CD14-positive monocyte (primary cell): ENCODE measurements around the gene FHOD3. TPM values are rescaled to one million over a fixed set of nuclear protein-coding genes. Genes with fewer than 3 reads are reported as not detected.

Experiments
- DNase-seq, 3 donors: peaks; one replicate each; pipeline ENCODE4 v3.0.0-alpha.2; 2011 to 2022
- H2AFZ ChIP-seq: 2 replicates; pipeline ENCODE4 v1.6.0; 2012; ENCODE audit warnings: mild to moderate bottlenecking, low read depth, low read length, inconsistent platforms; ENCODE audit not compliant: insufficient read depth, poor library complexity, severe bottlenecking
- H3K27ac ChIP-seq, 2 donors: 1 replicate in 1 of 2; 2 replicates in 1 of 2; pipeline ENCODE4 v1.5.1; 2012 to 2013; ENCODE audit warnings: low read length in 2 of 2, control low read depth in 1 of 2, inconsistent platforms in 1 of 2, low read depth in 1 of 2, mild to moderate bottlenecking in 1 of 2
- H3K27me3 ChIP-seq, 2 donors: one replicate each; pipeline versions ENCODE4 v1.6.0 to v1.6.1; 2011 to 2013; ENCODE audit warnings: low read length in 2 of 2; ENCODE audit not compliant: control insufficient read depth in 2 of 2, insufficient read depth in 2 of 2
- H3K36me3 ChIP-seq, 2 donors: replicated peaks in 1 of 2; 1 replicate in 1 of 2; 2 replicates in 1 of 2; pipeline versions ENCODE4 v1.5.1 to v1.6.1; 2012 to 2013; ENCODE audit warnings: low read length in 2 of 2, control low read depth in 1 of 2, inconsistent platforms in 1 of 2, mild to moderate bottlenecking in 1 of 2; ENCODE audit not compliant: insufficient read depth in 2 of 2, control insufficient read depth in 1 of 2
- H3K4me1 ChIP-seq, 2 donors: 1 replicate in 1 of 2; 2 replicates in 1 of 2; pipeline versions ENCODE4 v1.5.1 to v1.6.1; 2012 to 2013; ENCODE audit warnings: low read length in 2 of 2, control low read depth in 1 of 2, inconsistent platforms in 1 of 2, mild to moderate bottlenecking in 1 of 2, moderate library complexity in 1 of 2; ENCODE audit not compliant: insufficient read depth in 2 of 2, control insufficient read depth in 1 of 2
- H3K4me2 ChIP-seq: replicated peaks from 2 replicates; pipeline ENCODE3; 2012; ENCODE audit warnings: low read length, moderate library complexity, mild to moderate bottlenecking; ENCODE audit not compliant: poor library complexity, severe bottlenecking; ENCODE audit errors: extremely low read depth
- H3K4me3 ChIP-seq, 3 experiments: fragments of 200-600 bp in 1 of 3; sonication (generic) in 1 of 3; replicated peaks in 1 of 3; 1 replicate in 2 of 3; 2 replicates in 1 of 3; pipeline ENCODE4 v1.5.1; 2011 to 2013; ENCODE audit warnings: low read length in 3 of 3, mild to moderate bottlenecking in 3 of 3, control low read depth in 2 of 3, low read depth in 2 of 3, inconsistent platforms in 1 of 3, moderate library complexity in 1 of 3
- H3K79me2 ChIP-seq: 2 replicates; pipeline ENCODE4 v1.6.0; 2012; ENCODE audit warnings: mild to moderate bottlenecking, control low read depth, inconsistent platforms, low read length, moderate library complexity; ENCODE audit not compliant: insufficient read depth
- H3K9ac ChIP-seq: 2 replicates; pipeline ENCODE4 v1.6.0; 2017; ENCODE audit warnings: low read length, mild to moderate bottlenecking; ENCODE audit not compliant: insufficient read depth, poor library complexity, severe bottlenecking
- H3K9me3 ChIP-seq, 2 donors: replicated peaks in 1 of 2; 1 replicate in 1 of 2; 2 replicates in 1 of 2; pipeline versions ENCODE4 v1.5.1 to v1.6.1; 2012 to 2013; ENCODE audit warnings: low read length in 2 of 2, control low read depth in 1 of 2; ENCODE audit not compliant: control insufficient read depth in 1 of 2, insufficient read depth in 1 of 2
- H4K20me1 ChIP-seq: 2 replicates; pipeline ENCODE4 v1.6.0; 2012; ENCODE audit warnings: mild to moderate bottlenecking, low read length, control low read depth, moderate library complexity; ENCODE audit not compliant: insufficient read depth
- H3K27ac Mint-ChIP-seq, 7 donors: one replicate each; pipeline ENCODE4 v1.8.0; 2020; ENCODE audit warnings: mild to moderate bottlenecking in 7 of 7, mixed read lengths in 7 of 7, moderate library complexity in 6 of 7, inconsistent platforms in 2 of 7
- H3K27me3 Mint-ChIP-seq, 3 donors: one replicate each; pipeline ENCODE4 v1.8.0; 2021 to 2022; ENCODE audit warnings: low read depth in 3 of 3, mild to moderate bottlenecking in 3 of 3, mixed read lengths in 3 of 3, moderate library complexity in 3 of 3, inconsistent platforms in 1 of 3
- H3K36me3 Mint-ChIP-seq, 2 donors: one replicate each; pipeline ENCODE4 v1.8.0; 2020; ENCODE audit warnings: mixed read lengths in 2 of 2, inconsistent platforms in 1 of 2, mild to moderate bottlenecking in 1 of 2
- H3K4me1 Mint-ChIP-seq: one replicate; pipeline ENCODE4 v1.8.0; 2020; ENCODE audit warnings: mild to moderate bottlenecking, mixed read lengths
- H3K4me3 Mint-ChIP-seq, 2 donors: one replicate each; pipeline ENCODE4 v1.8.0; 2020; ENCODE audit warnings: mild to moderate bottlenecking in 2 of 2, mixed read lengths in 2 of 2, moderate library complexity in 1 of 2
- H3K9me3 Mint-ChIP-seq, 7 donors: one replicate each; pipeline ENCODE4 v1.8.0; 2020 to 2022; ENCODE audit warnings: mixed read lengths in 7 of 7, mild to moderate bottlenecking in 6 of 7, moderate library complexity in 6 of 7, inconsistent platforms in 2 of 7
- CTCF ChIP-seq: fragments of 200-600 bp; IDR thresholded peaks from one replicate; pipeline ENCODE4 v1.8.0; 2022; ENCODE audit warnings: antibody characterized with exemption, mild to moderate bottlenecking
- WGBS: methylation state at CpG from one replicate; pipeline ENCODE4 v1.1.5; 2013; ENCODE audit warnings: missing lambda C conversion rate; ENCODE audit not compliant: insufficient coverage; 5-methylcytosine and 5-hydroxymethylcytosine counted together
- intact Hi-C, 2 donors: fragments of 100-400 bp; cut with micrococcal nuclease; formaldehyde crosslinking; loops; one replicate each; pipeline versions ENCODE4 v1.15.0 to v1.15.1; 2023
- polyA plus RNA-seq, 3 donors: library from polyadenylated mRNA; depleted of rRNA in 1 of 3; unstranded in 2 of 3; stranded (reverse) in 1 of 3; fragments of 300-500 nt in 2 of 3; fragments of >200 nt in 1 of 3; fragmentation: Illumina TruSeq in 2 of 3; gene quantifications; 1 replicate in 2 of 3; 2 replicates in 1 of 3; pipeline ENCODE4 v1.2.3, GENCODE V29; 2012 to 2021

The FHOD3 gene
- polyA plus RNA-seq, 3 donors, result not detected

- Histone ChIP-seq H3K4me3 (no peak overlapping the region), H2AFZ (no peak overlapping the region), H3K27me3 (no peaks in the 10 kb centered on the region), H4K20me1 (no peaks in the 10 kb centered on the region), H3K27ac (no peak overlapping the region), H3K79me2 (no peaks in the 10 kb centered on the region), H3K9ac (no peak overlapping the region), H3K9me3 (no peaks in the 10 kb centered on the region), H3K4me1 (no peaks in the 10 kb centered on the region), H3K4me2 (no peak overlapping the region), H3K36me3 (no peaks in the 10 kb centered on the region)
- no peak overlapping the region for H3K4me3 Mint-ChIP-seq
- H3K9me3 Mint-ChIP-seq, result peaks cover 0 to 3% (median 0%) of the 10 kb centered on the region in 7 donors
- 80% methylated on average over 2 of the region's 3 CpGs for WGBS
- H3K27ac Mint-ChIP-seq, result no peak overlapping the region
- no peaks in the 10 kb centered on the region for H3K4me1 Mint-ChIP-seq
- TF ChIP-seq CTCF, result no peak
- no peak for DNase-seq
- no peaks in the 10 kb centered on the region for H3K36me3 Mint-ChIP-seq
- intact Hi-C loops, result no loop called here
- H3K27me3 Mint-ChIP-seq, result peaks cover 4 to 15% (median 14%) of the 10 kb centered on the region in 3 donors
Measured at GRCh38 chr18:36348331-36348730, 50.8 kb downstream of the FHOD3 start.

- Mint-ChIP-seq H3K9me3 (peaks cover 0 to 3% (median 0%) of the 10 kb centered on the region in 7 donors), H3K4me3 (peak overlapping the region in 1 of 2 donors; percentile 2), H3K27ac (no peak overlapping the region), H3K36me3 (no peaks in the 10 kb centered on the region), H3K4me1 (no peaks in the 10 kb centered on the region), H3K27me3 (peaks cover 4 to 14% (median 14%) of the 10 kb centered on the region in 3 donors)
- H3K79me2 ChIP-seq, result no peaks in the 10 kb centered on the region
- H3K9ac ChIP-seq, result no peak overlapping the region
- no peak overlapping the region for H2AFZ ChIP-seq
- no peaks in the 10 kb centered on the region for H4K20me1 ChIP-seq
- H3K27ac ChIP-seq, result no peak overlapping the region
- H3K36me3 ChIP-seq, result no peaks in the 10 kb centered on the region
- H3K4me1 ChIP-seq, result no peaks in the 10 kb centered on the region
- H3K9me3 ChIP-seq, result peaks cover 0 to 4% of the 10 kb centered on the region in 2 donors
- intact Hi-C loops, result no loop called here
- TF ChIP-seq CTCF, result no peak
- H3K27me3 ChIP-seq, result no peaks in the 10 kb centered on the region
- 98% methylated on average over 6 of the region's 6 CpGs for WGBS
- H3K4me3 ChIP-seq, result no peak overlapping the region
- no peak overlapping the region for H3K4me2 ChIP-seq
- no peak for DNase-seq
Measured at GRCh38 chr18:36348971-36349417, 51.5 kb downstream of the FHOD3 start.
